ELR (cell line): ENCODE data around the gene CGN.
A peak's percentile ranks its signal among the peaks of the same experiment; 100 is the strongest.

ENCODE experiments used
- DNase-seq: peaks from one replicate; pipeline ENCODE4 v3.0.0-alpha.2; 2015; ENCODE audit warnings: low read depth

Gene CGN

DNA sequence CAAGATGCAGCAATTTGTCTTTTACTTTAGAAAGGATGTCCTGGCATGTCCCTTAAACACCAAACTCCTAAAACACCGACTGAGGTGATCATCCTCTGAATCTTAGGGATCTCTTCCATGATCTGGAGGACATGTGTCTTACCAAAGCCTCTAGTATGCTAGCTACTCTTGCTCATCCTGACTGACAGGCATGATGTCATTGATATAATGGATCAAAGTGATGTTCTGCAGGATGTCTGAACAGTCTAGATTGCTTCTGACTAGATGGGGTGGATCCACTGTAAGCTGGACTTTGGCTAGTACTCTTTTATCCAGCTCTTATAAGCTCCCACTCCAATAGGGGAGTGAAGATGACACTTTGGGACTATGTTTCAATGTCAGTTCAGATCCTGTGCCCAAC, 11.3 kb upstream of the CGN start:
- no peak for DNase-seq

- DNase-seq = peak; percentile 39
These were observed 9.7 kb upstream of the CGN start for GRCh38 chr1:151501474-151501873.

DNA sequence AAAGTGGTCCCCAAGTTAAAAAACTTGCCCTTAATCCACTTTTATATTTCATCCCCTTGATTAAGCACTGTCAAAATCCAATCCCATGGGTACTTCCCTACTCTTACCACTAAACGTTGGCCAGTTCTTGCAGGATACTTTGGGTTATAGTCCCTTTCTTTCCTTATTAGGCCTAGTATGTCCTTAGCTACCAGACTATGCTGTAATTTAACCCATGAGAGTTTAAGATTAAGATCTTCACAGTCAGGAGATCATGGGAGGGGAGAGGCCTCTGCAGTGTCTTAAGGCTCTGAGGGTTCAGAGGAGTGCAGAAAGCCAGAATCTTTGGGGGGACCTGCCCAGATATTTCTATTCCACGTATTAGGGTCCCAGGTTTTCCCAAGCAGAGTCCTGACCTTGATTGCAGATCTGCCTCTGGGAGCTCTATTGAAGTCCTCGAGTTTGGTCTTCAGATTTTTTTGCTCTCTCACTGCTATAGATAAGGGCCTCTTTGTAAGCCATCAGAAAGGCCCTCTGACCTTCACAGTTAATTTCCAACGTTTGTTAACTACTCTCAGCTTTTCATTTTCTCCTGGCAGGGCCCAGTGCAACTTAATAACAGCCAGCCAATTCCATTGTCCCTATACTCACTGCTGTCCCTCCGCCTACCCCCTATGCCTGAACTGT, 9.0 kb upstream of the CGN start:
- DNase-seq = no peak

- no peak for DNase-seq
These were observed 8.1 kb upstream of the CGN start for GRCh38 chr1:151502859-151503780.

DNA sequence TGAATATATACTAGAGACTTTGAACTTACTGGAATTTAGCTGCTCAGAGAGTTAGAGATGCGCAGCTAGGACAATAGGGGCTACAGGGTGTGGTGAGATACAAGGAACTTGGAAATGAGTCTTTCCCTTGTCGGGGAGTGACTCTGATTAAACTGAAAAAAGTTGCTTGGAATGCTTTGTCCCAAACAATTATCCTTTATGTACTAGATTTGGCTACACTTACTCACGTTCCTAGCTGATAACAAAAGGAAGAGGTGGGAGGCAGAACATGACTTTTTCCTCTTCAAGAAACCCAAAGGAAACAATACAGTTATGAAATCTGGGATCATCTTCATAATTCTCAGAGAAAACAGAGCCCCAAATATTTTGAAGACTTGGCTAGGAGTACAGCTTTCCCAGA, 6.9 kb upstream of the CGN start:
- DNase-seq = no peak

GRCh38 chr1:151504759-151505158, 6.4 kb upstream of the CGN start:
- DNase-seq = peak; percentile 43

- DNase-seq = peak; percentile 40
These were observed 2.4 kb upstream of the CGN start for GRCh38 chr1:151508833-151509232.

DNA sequence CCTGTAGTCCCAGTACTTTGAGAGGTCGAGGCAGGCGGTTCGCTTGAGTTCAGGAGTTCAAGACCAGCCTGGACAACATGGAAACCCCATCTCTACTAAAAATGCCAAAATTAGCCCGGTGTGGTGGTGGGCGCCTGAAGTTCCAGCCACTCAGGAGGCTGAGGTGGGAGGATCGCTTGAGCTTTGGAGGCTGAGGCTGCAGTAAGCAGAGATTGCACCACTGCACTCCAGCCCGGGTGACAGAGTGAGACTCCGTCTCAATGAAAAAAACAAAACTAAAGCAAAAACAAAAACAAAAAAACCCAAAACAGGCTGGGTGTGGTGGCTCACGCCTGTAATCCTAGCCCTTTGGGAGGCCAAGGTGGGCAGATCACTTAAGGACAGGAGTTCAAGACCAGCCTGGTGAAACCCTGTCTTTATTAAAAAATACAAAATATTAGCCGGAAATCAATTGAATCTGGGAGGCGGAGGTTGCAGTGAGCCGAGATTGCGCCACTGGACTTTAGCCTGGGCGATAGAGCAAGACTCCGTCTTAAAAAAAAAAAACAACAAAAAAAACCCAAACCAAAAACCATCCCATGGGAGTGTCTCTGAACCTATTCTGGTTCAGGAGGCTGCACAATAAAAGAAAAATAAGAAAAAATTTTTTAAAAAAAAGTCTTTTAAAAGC, 1.7 kb upstream of the CGN start:
- DNase-seq = no peak

GRCh38 chr1:151510020-151510405, 1.2 kb upstream of the CGN start:
- no peak for DNase-seq

DNA sequence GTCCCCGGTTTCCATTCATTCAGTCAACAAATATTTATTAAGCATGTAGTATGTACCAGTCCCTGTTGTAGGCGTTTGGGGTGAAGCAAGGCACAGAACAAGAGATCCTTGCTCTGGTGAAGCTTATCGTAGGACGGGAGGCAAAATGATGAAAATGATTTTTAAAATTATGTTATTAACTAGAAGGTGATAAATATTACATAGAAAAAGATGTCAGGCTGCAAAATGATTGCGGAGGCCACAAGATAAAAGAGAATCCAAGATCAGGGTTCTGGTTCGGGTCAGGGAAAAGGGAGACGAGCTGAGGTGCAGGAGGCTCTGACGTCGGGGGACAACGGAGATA, 602 bp upstream of the CGN start:
- DNase-seq = no peak

- DNase-seq = peak; percentile 59
These were observed 539 bp downstream of the CGN start for GRCh38 chr1:151511636-151512215.

GRCh38 chr1:151512326-151512725, 1.1 kb downstream of the CGN start:
- peak; percentile 54 for DNase-seq

GRCh38 chr1:151512801-151513625, 1.8 kb downstream of the CGN start:
- no peak for DNase-seq

DNA sequence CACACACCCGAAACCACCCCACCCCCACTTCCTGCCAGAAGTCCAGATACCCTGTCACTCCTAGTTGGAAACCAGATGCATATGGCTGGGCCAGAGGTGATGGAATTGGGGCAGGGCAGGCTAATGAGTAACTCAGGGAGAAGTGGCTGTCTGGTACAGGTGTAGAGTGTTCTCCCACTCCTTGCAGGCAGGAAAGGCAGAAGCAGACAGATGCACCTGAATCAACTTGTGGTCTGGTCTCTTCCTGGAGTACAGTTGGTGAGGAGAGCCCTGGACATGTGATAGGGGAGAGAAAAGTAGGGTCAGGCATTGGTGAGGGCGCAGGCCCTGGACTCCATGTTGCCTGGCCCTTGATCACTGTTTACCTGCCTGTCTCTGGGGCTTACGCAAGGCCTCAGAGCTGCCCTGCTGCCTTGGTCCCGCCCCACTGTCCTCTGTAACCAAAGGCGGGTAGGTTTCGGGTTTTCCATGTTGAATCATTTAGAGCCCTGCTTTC, 2.5 kb downstream of the CGN start:
- no peak for DNase-seq

- no peak for DNase-seq
These were observed 3.2 kb downstream of the CGN start for GRCh38 chr1:151514366-151514765.

GRCh38 chr1:151515265-151515664, 4.1 kb downstream of the CGN start:
- no peak for DNase-seq

GRCh38 chr1:151516031-151516511, 4.9 kb downstream of the CGN start:
- DNase-seq = no peak

- no peak for DNase-seq
These were observed 7.2 kb downstream of the CGN start for GRCh38 chr1:151518431-151518830.

DNA sequence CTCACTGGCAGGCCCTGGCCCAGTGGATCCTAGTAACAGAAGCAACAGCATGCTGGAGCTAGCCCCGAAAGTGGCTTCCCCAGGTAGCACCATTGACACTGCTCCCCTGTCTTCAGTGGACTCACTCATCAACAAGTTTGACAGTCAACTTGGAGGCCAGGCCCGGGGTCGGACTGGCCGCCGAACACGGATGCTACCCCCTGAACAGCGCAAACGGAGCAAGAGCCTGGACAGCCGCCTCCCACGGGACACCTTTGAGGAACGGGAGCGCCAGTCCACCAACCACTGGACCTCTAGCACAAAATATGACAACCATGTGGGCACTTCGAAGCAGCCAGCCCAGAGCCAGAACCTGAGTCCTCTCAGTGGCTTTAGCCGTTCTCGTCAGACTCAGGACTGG, 7.7 kb downstream of the CGN start:
- no peak for DNase-seq

GRCh38 chr1:151519667-151520066, 8.5 kb downstream of the CGN start:
- DNase-seq = no peak

DNA sequence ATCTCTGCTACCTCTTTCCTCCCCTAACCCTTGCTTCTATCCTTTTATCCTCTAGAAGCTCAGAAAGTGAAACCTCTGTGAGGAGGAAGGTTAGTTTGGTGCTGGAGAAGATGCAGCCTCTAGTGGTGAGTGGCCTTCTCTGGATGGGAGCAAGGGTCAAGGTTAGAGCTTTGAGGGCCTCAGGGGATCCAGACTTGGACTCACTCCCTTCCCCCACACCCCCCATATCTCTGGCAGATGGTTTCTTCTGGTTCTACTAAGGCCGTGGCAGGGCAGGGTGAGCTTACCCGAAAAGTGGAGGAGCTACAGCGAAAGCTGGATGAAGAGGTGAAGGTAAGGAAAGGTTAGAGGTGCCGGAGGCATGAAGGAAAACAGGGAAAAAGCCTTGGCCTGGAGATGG, 9.2 kb downstream of the CGN start:
- no peak for DNase-seq
